Measurements from ENCODE around the gene TMEM43. TPM values are rescaled to one million over a fixed set of nuclear protein-coding genes. Genes with fewer than 3 reads are reported as not detected.

Gene TMEM43
- total and polyA plus RNA-seq, 8 donors, result 11.2 to 31.2 (median 17.6) TPM

DNA sequence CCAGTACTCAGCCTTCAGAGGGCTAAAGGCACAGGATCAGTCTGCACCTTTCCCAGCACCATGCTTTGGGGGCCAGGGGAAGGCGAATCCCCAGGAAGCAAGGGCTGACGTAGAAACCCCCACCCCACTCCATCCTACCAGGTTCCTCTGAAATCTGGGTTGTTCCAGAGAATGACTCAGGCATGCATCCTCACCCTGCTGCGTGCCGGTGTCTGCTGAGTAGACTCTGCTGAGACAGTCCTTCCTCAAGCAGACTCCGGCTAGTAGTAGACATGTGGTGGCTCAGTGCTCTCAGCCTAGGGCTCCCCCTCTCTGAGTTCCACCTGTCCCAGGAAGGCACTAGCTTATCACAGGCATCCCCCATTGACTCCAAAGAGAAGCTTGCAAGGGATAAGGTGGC lies 9.0 kb downstream of the TMEM43 start:
- Histone ChIP-seq H3K4me3 (no peak overlapping the region), H3K36me3 (peaks cover 3 to 70% (median 16%) of the 10 kb centered on the region in 3 donors), H3K27ac (no peak overlapping the region), H3K27me3 (no peaks in the 10 kb centered on the region), H3K9me3 (no peaks in the 10 kb centered on the region), H3K4me1 (no peaks in the 10 kb centered on the region)
- intact Hi-C loops (cut with DNase I), result no loop called here
- TF ChIP-seq, protein P1, sequence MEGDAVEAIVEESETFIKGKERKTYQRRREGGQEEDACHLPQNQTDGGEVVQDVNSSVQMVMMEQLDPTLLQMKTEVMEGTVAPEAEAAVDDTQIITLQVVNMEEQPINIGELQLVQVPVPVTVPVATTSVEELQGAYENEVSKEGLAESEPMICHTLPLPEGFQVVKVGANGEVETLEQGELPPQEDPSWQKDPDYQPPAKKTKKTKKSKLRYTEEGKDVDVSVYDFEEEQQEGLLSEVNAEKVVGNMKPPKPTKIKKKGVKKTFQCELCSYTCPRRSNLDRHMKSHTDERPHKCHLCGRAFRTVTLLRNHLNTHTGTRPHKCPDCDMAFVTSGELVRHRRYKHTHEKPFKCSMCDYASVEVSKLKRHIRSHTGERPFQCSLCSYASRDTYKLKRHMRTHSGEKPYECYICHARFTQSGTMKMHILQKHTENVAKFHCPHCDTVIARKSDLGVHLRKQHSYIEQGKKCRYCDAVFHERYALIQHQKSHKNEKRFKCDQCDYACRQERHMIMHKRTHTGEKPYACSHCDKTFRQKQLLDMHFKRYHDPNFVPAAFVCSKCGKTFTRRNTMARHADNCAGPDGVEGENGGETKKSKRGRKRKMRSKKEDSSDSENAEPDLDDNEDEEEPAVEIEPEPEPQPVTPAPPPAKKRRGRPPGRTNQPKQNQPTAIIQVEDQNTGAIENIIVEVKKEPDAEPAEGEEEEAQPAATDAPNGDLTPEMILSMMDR (IDR thresholded peaks at IDR 0.05), result no peak
- 95 to 96% methylated on average over 5 of the region's 5 CpGs for WGBS, 2 donors
- DNase-seq (no peak), ATAC-seq (no peak), FAIRE-seq (no peak)

DNA sequence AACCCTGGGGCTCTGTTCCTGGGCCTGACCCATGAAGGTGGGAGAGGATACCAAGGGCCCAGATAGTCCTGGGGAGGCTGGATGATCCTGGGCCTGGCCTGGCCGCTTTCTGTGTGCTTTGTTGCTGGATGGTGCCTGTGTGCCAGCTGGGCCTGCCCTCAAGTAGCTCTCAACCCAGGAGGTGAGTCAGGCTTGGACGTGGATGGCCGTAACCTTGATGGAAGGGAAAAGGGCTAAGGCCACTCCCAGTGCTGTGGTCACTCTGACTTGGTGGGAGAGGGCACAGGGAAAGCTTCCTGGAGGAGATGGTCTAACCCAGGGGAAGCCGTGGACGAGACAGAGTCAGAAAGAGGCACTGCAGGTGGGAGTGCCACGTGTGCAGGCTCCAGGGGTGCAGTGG lies 9.4 kb downstream of the TMEM43 start:
- no peaks in the 10 kb centered on the region for H3K4me1 ChIP-seq
- no peak overlapping the region for H3K27ac ChIP-seq
- H3K9me3 ChIP-seq, result no peaks in the 10 kb centered on the region
- DNase-seq (no peak), ATAC-seq (no peak), FAIRE-seq (no peak)
- no peak overlapping the region for H3K4me3 ChIP-seq
- 90% methylated on average over 6 of the region's 6 CpGs for WGBS, 2 donors
- intact Hi-C loops (cut with DNase I), result no loop called here
- TF ChIP-seq, protein P1 (IDR thresholded peaks at IDR 0.05), result no peak
- no peaks in the 10 kb centered on the region for H3K27me3 ChIP-seq
- H3K36me3 ChIP-seq, result peaks cover 3 to 70% (median 19%) of the 10 kb centered on the region in 3 donors

DNA sequence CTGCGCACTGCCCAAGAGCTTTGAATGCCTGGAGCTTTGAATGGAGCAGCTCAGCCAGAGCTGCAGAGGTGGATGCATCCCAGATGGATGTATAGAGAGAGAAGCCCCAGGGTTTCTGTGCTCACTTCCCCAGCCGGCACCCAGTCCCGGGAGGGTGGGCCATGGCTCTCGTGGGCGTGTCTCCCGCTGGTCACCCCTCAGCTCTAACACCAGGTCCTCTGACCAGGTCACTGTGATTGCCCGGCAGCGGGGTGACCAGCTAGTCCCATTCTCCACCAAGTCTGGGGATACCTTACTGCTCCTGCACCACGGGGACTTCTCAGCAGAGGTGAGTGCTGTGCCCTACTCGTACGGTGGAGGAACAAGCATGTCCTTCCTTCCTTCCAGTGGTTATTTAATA lies 10.7 kb downstream of the TMEM43 start:
- intact Hi-C loops (cut with DNase I), result no loop called here
- no peaks in the 10 kb centered on the region for H3K4me1 ChIP-seq
- no peak for DNase-seq
- peaks cover 3 to 63% (median 19%) of the 10 kb centered on the region in 3 donors for H3K36me3 ChIP-seq
- H3K27me3 ChIP-seq, result no peaks in the 10 kb centered on the region
- TF ChIP-seq, protein P1 (IDR thresholded peaks at IDR 0.05), result no peak
- no peak for FAIRE-seq
- no peaks in the 10 kb centered on the region for H3K9me3 ChIP-seq
- no peak for ATAC-seq
- WGBS, 2 donors, result 91 to 95% methylated on average over 11 of the region's 11 CpGs
- no peak overlapping the region for H3K27ac ChIP-seq
- no peak overlapping the region for H3K4me3 ChIP-seq

DNA sequence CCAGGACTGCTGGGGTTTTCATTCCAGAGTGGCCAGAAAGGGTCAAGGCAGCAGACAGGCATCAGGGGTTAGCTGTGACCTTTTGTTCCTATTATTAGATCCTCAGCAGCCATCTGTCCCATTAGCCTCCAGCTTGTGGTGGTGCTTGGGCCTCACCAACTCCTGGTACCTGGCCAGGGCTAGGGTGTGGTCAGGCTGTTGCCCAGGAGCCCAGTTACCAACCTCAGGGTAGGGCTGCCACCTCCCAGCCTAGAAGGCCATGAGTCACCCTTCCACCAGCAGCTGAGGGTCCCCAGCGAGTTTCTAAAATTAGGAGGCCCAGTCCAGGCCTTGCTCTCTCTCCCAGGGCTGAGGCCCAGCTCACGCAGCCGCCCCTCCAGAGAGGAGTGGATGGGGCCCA lies 12.2 kb downstream of the TMEM43 start:
- peaks cover 2 to 55% (median 15%) of the 10 kb centered on the region in 3 donors for H3K36me3 ChIP-seq
- ATAC-seq (peak in 2 of 4 donors; percentile 32 to 43), FAIRE-seq (no peak), DNase-seq (no peak)
- H3K4me3 ChIP-seq, result no peak overlapping the region
- 93% methylated on average over 3 of the region's 3 CpGs for WGBS, 2 donors
- no peaks in the 10 kb centered on the region for H3K4me1 ChIP-seq
- H3K9me3 ChIP-seq, result no peaks in the 10 kb centered on the region
- H3K27me3 ChIP-seq, result no peaks in the 10 kb centered on the region
- TF ChIP-seq, protein P1 (IDR thresholded peaks at IDR 0.05), result no peak
- no peak overlapping the region for H3K27ac ChIP-seq
- intact Hi-C loops (cut with DNase I), result no loop called here

DNA sequence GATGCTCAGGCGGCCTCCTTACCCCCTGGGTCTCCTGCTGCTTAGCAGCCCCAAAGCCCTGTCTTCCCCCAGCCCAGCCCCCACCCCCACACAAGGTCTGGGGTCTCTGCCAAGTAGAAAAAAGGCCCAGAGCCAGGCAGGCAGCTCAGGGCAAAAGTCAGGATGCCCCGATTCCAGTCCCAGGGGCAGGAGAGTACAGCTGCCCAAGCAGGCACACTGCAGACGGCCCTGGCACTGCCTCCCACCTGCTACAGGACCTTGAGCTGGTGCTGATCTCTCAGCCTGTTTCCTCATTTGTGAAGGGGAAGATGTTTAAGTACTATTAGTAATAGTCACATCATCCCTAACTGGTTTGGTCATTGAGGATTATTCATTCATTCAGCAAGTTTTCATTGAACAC lies 12.6 kb downstream of the TMEM43 start:
- 61 to 73% methylated on average over 3 of the region's 3 CpGs for WGBS, 2 donors
- ATAC-seq (no peak), DNase-seq (no peak), FAIRE-seq (no peak)
- Histone ChIP-seq H3K9me3 (no peaks in the 10 kb centered on the region), H3K27ac (no peak overlapping the region), H3K4me1 (no peaks in the 10 kb centered on the region), H3K36me3 (peaks cover 0 to 51% (median 15%) of the 10 kb centered on the region in 3 donors), H3K27me3 (no peaks in the 10 kb centered on the region), H3K4me3 (no peak overlapping the region)
- TF ChIP-seq, protein P1 (IDR thresholded peaks at IDR 0.05), result no peak
- intact Hi-C loops (cut with DNase I), result no loop called here
